Stomach (tissue), 4 donors: Measurements from ENCODE around the gene INSC.

Experiments
- CTCF ChIP-seq, 7 experiments: fragments of 450-650 bp in 4 of 7; fragments of 200-600 bp in 3 of 7; sonication (generic) in 3 of 7; IDR thresholded peaks; one replicate each; pipeline ENCODE4 v1.5.1; 2016 to 2019; ENCODE audit warnings: antibody characterized with exemption in 7 of 7, control low read depth in 2 of 7, mild to moderate bottlenecking in 1 of 7
- EP300 ChIP-seq: sonication (generic); formaldehyde crosslinking; IDR thresholded peaks from one replicate; pipeline ENCODE4 v1.6.1; 2017; ENCODE audit warnings: antibody characterized with exemption

- TF ChIP-seq CTCF (IDR thresholded peaks at IDR 0.05) (no peak), EP300 (no peak)
Observed at GRCh38 chr11:15145615-15146014, 30.9 kb downstream of the INSC start.
